ENCODE data around the gene CCDC69. TPM values are rescaled to one million over a fixed set of nuclear protein-coding genes. Genes with fewer than 3 reads are reported as not detected.

The CCDC69 gene
- total RNA-seq, 4 donors from 2014 or later = 217 to 341 (median 285) TPM

- H3K9me3 ChIP-seq = no peaks in the 10 kb centered on the region
- WGBS = 67% methylated on average over 5 of the region's 5 CpGs
- intact Hi-C loops (cut with DNase I) = no loop called here
- H3K27me3 ChIP-seq = no peaks in the 10 kb centered on the region
- H3K36me3 ChIP-seq = peaks cover 23 to 67% (median 55%) of the 10 kb centered on the region in 4 donors
- peak overlapping the region; percentile 45 to 64 (median 56) for H3K27ac ChIP-seq (replicated peaks in 1 of 4)
- peaks cover 0 to 22% (median 13%) of the 10 kb centered on the region in 4 donors for H3K4me1 ChIP-seq
- TF ChIP-seq CTCF (IDR thresholded peaks at IDR 0.05) (no peak), EP300 (IDR thresholded peaks at IDR 0.05) (no peak), POLR2A (IDR thresholded peaks at IDR 0.05; ENCODE audit: low read depth) (no peak), POLR2AphosphoS5 (IDR thresholded peaks at IDR 0.05) (no peak)
- peak; percentile 75 for DNase-seq (ENCODE audit: extremely low spot score)
- no peak overlapping the region for H3K4me3 ChIP-seq
Measured at GRCh38 chr5:151196556-151197290, 27.2 kb downstream of the CCDC69 start.

GRCh38 chr5:151195622-151196021 lies 28.3 kb downstream of the CCDC69 start:
- TF ChIP-seq POLR2AphosphoS5 (IDR thresholded peaks at IDR 0.05) (peak in 1 of 2 donors; percentile 65), EP300 (IDR thresholded peaks at IDR 0.05) (no peak), POLR2A (IDR thresholded peaks at IDR 0.05; ENCODE audit: low read depth) (no peak), CTCF (IDR thresholded peaks at IDR 0.05) (no peak)
- 83% methylated on average over 5 of the region's 5 CpGs for WGBS
- Histone ChIP-seq H3K4me3 (no peak overlapping the region), H3K4me1 (peaks cover 4 to 22% (median 13%) of the 10 kb centered on the region in 4 donors), H3K9me3 (no peaks in the 10 kb centered on the region), H3K27me3 (no peaks in the 10 kb centered on the region), H3K27ac (replicated peaks in 1 of 4) (peak overlapping the region; percentile 45 to 69 (median 56)), H3K36me3 (peaks cover 18 to 59% (median 44%) of the 10 kb centered on the region in 4 donors)
- intact Hi-C loops (cut with DNase I) = no loop called here
- no peak for DNase-seq (ENCODE audit: extremely low spot score)

- intact Hi-C loops (cut with DNase I) = no loop called here
- Histone ChIP-seq H3K27me3 (no peaks in the 10 kb centered on the region), H3K36me3 (peaks cover 0 to 53% (median 19%) of the 10 kb centered on the region in 4 donors), H3K4me3 (no peak overlapping the region), H3K4me1 (peaks cover 4 to 22% (median 13%) of the 10 kb centered on the region in 4 donors), H3K27ac (replicated peaks in 1 of 4) (no peak overlapping the region), H3K9me3 (no peaks in the 10 kb centered on the region)
- no peak for TF ChIP-seq CTCF (IDR thresholded peaks at IDR 0.05)
- no peak for TF ChIP-seq POLR2AphosphoS5 (IDR thresholded peaks at IDR 0.05)
- no peak for TF ChIP-seq EP300 (IDR thresholded peaks at IDR 0.05)
- TF ChIP-seq POLR2A (IDR thresholded peaks at IDR 0.05; ENCODE audit: low read depth) = no peak
- no peak for DNase-seq (ENCODE audit: extremely low spot score)
Measured at GRCh38 chr5:151192626-151193025, 31.3 kb downstream of the CCDC69 start.

- Histone ChIP-seq H3K4me1 (peaks cover 4 to 18% (median 11%) of the 10 kb centered on the region in 4 donors), H3K27me3 (no peaks in the 10 kb centered on the region), H3K36me3 (peaks cover 0 to 53% (median 20%) of the 10 kb centered on the region in 4 donors), H3K9me3 (no peaks in the 10 kb centered on the region), H3K4me3 (no peak overlapping the region), H3K27ac (replicated peaks in 1 of 4) (no peak overlapping the region)
- no peak for TF ChIP-seq EP300 (IDR thresholded peaks at IDR 0.05)
- TF ChIP-seq POLR2AphosphoS5 (IDR thresholded peaks at IDR 0.05) = no peak
- no peak for TF ChIP-seq POLR2A (IDR thresholded peaks at IDR 0.05; ENCODE audit: low read depth)
- TF ChIP-seq CTCF (IDR thresholded peaks at IDR 0.05) = no peak
- intact Hi-C loops (cut with DNase I) = no loop called here
- WGBS = 100% methylated on average over 1 of the region's 1 CpG
- DNase-seq (ENCODE audit: extremely low spot score) = no peak
Measured at GRCh38 chr5:151191661-151192060, 32.2 kb downstream of the CCDC69 start.

Data from esophagus muscularis mucosa (tissue), 4 donors.